H1 (cell line): ENCODE results near the gene RPL13A.
A peak's percentile ranks its signal among the peaks of the same experiment; 100 is the strongest.

Experiments
- CREB1 ChIP-seq: IDR thresholded peaks from 2 replicates; pipeline ENCODE4 v1.6.1; 2012; ENCODE audit warnings: inconsistent platforms
- CTCF ChIP-seq, 3 experiments: IDR thresholded peaks; 1 replicate in 2 of 3; 2 replicates in 1 of 3; pipeline versions ENCODE4 v1.5.1 to v1.6.1; 2011; ENCODE audit warnings: low read length in 3 of 3, mild to moderate bottlenecking in 3 of 3, inconsistent platforms in 2 of 3, low read depth in 1 of 3, moderate library complexity in 1 of 3; ENCODE audit not compliant: insufficient read depth in 1 of 3; ENCODE audit errors: control extremely low read depth in 1 of 3
- E2F6 ChIP-seq: IDR thresholded peaks from 2 replicates; pipeline ENCODE4 v1.6.1; 2012; ENCODE audit warnings: inconsistent platforms
- EP300 ChIP-seq, 2 experiments: IDR thresholded peaks; 1 replicate in 1 of 2; 2 replicates in 1 of 2; pipeline ENCODE4 v1.6.1; 2011 to 2012; ENCODE audit warnings: low read depth in 2 of 2, low read length in 2 of 2, mild to moderate bottlenecking in 2 of 2, borderline replicate concordance in 1 of 2, inconsistent platforms in 1 of 2, moderate library complexity in 1 of 2
- EZH2 ChIP-seq: fragments of 200-600 bp; sonication (generic); IDR thresholded peaks from 2 replicates; pipeline ENCODE4 v1.7.1; 2012; ENCODE audit warnings: low read depth, mild to moderate bottlenecking, moderate library complexity, low read length, inconsistent platforms; ENCODE audit not compliant: severe bottlenecking
- HDAC6 ChIP-seq: IDR thresholded peaks from one replicate; pipeline ENCODE4 v1.7.1; 2012; ENCODE audit warnings: low read depth, mild to moderate bottlenecking, inconsistent platforms, low read length, moderate library complexity
- JUND ChIP-seq: IDR thresholded peaks from 2 replicates; pipeline ENCODE4 v1.6.1; 2011; ENCODE audit warnings: mild to moderate bottlenecking, improper control_type of control experiment, low read length
- RAD21 ChIP-seq, 2 experiments: IDR thresholded peaks in 1 of 2; conservative IDR thresholded peaks in 1 of 2; 2 replicates each; pipeline ENCODE4 v1.6.1; 2011; ENCODE audit warnings: low read depth in 2 of 2, low read length in 2 of 2, improper control_type of control experiment in 1 of 2, inconsistent platforms in 1 of 2, mild to moderate bottlenecking in 1 of 2, moderate library complexity in 1 of 2
- RBBP5 ChIP-seq: IDR thresholded peaks from 2 replicates; pipeline ENCODE4 v1.7.1; 2012; ENCODE audit warnings: low read depth, mild to moderate bottlenecking, inconsistent platforms, low read length, moderate library complexity, borderline replicate concordance
- RFX5 ChIP-seq: IDR thresholded peaks from 2 replicates; pipeline ENCODE4 v1.6.1; 2011; ENCODE audit warnings: low read depth, low read length, improper control_type of control experiment, borderline replicate concordance
- SRF ChIP-seq: IDR thresholded peaks from 2 replicates; pipeline ENCODE4 v1.6.1; 2011; ENCODE audit warnings: mild to moderate bottlenecking, low read depth, low read length, moderate library complexity

- TF ChIP-seq HDAC6 (no peak), CREB1 (no peak), JUND (no peak), E2F6 (no peak), CTCF (IDR thresholded peaks at IDR 0.05; ENCODE audit: control extremely low read depth in 1 of 3, insufficient read depth in 1 of 3, low read depth in 1 of 3, low read length in 3 of 3) (peak in 2 of 3 experiments; percentile 26 to 28; a peak in 2 of 4 replicates), RFX5 (no peak), SRF (no peak), RBBP5 (no peak), RAD21 (IDR thresholded peaks at IDR 0.05 in 1 of 2, conservative IDR thresholded peaks at IDR 0.05 in 1 of 2; ENCODE audit: low read depth in 2 of 2, low read length in 2 of 2) (no peak), EP300 (IDR thresholded peaks at IDR 0.05; ENCODE audit: borderline replicate concordance in 1 of 2, low read depth in 2 of 2, low read length in 2 of 2) (no peak), EZH2 (no peak)
These were observed 41.4 kb upstream of the RPL13A start for GRCh38 chr19:49445997-49446396.
